AG09319 (cell line): Measurements from ENCODE around the gene WSCD2.

ENCODE experiments used
- DNase-seq: peaks from one replicate; pipeline ENCODE4 v3.0.0-alpha.2; 2010; ENCODE audit warnings: low read depth; ENCODE audit errors: extremely low read depth
- CTCF ChIP-seq: IDR thresholded peaks from 2 replicates; pipeline ENCODE4 v1.5.1; 2011; ENCODE audit warnings: low read depth, mild to moderate bottlenecking, inconsistent platforms, low read length, moderate library complexity

WSCD2 gene

DNA sequence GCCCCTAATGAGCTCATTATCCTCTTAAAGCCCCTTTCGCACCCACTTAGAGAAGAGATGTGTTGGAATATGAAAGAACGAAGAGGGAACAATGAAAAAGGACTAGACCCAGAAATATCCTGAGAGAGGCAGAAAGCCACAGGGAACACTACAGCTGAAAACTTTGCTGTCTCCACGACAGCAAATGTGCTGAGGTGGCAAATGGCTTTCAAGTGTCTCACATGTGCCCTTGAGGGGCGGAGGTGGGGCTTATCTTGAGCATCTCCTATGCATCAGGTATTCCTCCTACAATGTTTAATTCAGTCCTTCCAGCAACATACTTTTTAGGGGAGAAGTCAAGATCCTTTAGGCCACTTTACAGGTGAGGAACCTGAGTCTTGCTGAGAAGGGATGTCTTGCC lies 62.9 kb downstream of the WSCD2 start:
- no peak for TF ChIP-seq CTCF
- no peak for DNase-seq

DNA sequence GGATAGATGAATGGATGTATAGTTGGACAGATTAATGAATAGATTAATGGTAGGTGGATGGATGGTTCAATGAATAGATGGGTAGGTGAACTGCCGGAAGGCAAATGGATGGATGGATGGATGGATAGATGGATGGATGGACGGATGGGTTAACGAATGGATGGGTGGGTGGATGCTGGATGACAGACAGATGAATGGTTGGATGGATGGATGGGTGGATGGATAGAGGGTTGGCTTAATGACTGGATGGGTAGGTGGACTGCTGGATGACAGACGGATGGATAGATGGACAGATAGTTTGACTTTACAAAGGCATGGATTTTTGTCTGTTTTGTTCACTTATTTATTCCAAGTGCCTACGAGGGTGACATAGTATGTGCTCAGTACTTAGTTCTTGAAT lies 64.4 kb downstream of the WSCD2 start:
- TF ChIP-seq CTCF = no peak
- DNase-seq = no peak

DNA sequence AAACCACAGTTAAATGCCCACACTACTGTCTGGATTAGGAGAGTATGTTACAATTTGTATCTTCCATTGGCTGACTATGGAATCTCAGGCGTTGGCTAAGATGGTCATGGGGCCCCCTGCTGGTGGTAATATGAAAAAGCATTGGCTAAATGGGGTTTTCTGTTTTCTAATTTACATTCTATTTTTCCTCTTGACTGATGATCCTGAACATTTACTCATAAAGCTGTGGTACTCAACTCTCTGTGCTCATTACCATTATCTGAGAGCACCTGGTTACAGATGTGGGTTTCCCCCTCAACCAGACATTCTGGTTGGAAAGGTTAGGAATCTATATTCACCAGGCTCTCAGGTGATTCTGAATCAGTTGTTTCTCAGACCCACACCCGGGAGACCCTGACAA lies 64.8 kb downstream of the WSCD2 start:
- DNase-seq = no peak
- TF ChIP-seq CTCF = peak; percentile 53

DNA sequence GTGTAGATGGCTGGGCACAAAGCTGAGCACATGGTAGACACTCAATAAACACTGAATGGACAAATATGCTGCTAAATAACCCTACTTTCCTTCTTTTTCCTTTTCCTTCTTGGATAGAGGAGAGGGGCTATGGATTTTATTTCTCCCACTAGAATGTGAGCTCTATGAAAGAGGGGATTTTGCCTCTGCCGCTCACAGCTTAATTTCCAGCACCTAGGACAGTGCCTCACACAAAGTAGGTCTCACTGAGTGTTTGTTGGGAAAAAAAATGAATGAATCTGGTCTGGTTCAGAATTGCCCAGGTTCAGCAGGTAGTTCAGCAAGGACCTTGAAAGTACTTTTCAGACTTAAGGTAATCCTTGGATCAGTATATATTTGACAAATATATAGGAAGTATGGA lies 65.5 kb downstream of the WSCD2 start:
- DNase-seq = no peak
- no peak for TF ChIP-seq CTCF

DNA sequence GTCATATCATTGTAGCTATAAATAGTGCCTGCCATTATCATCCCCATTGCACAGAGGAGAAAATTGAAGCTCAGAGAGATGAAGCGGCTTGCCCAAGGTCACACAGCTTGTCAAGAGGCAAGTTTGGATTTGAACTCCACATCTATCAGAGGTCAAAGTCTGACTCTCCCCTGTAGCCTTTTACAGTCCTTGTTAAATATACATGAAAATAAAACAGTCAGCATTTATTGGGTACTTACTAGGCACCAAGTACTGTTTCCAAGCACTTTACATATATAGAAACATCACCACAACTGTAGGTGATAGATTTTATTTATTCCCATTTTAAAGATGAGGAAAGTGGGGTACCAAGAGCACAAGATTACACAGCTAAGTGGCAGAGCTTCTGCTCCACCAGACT lies 67.2 kb downstream of the WSCD2 start:
- no peak for TF ChIP-seq CTCF
- DNase-seq = no peak

DNA sequence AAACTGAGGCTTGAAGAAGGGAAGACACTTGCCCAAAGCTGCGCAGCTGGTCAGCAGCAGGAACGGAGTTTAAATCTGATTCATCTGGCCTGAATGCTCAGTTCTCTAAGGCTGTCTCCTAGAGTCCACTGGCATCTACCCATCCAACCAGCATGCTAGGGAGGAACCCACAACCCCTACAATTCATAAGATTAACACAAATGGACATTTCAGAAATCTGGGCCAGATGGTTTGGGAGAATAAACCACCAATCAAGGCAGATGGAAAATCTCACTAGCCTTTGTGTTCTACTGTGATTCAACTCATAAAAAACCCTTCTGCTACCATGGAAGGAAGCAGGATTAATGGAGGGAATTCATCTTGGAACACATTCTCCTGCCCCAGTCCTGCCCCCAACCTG lies 67.8 kb downstream of the WSCD2 start:
- no peak for TF ChIP-seq CTCF
- DNase-seq = no peak

DNA sequence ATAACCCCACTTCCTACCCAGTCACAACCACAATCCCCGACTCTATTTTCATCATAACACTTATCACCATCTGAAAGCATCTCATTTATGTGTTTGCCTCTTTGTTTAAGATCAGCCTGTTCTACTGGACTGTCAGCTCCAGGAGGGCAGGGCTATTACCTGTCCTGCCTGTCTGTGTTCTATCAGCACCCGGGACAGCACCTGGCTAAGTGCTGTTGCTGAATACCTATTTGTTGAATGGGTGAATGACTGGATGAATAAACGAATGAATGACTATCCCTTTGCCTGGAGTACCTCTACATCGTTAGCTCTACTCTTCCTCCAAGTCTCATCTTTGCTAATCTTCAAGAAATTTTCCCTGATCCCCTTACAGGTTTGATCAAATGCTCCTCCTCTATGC lies 69.0 kb downstream of the WSCD2 start:
- TF ChIP-seq CTCF = no peak
- no peak for DNase-seq

GRCh38 chr12:108199106-108199505 lies 70.0 kb downstream of the WSCD2 start:
- no peak for DNase-seq
- no peak for TF ChIP-seq CTCF
